Body of pancreas (tissue), 4 donors: ENCODE data around the gene PDK2. TPM values are rescaled to one million over a fixed set of nuclear protein-coding genes. Genes with fewer than 3 reads are reported as not detected.

ENCODE experiments used
- ATAC-seq: fragments of 150-250 bp; one replicate; pipeline ENCODE4 v1.9.1; 2016
- DNase-seq, 4 donors: peaks; one replicate each; pipeline ENCODE4 v3.0.0-alpha.2; 2019
- H3K27ac ChIP-seq, 4 donors: fragments of 200-600 bp; sonication (generic); 1 replicate in 3 of 4; 2 replicates in 1 of 4; pipeline versions ENCODE4 v1.5.1 to v1.6.1; 2016 to 2019; ENCODE audit warnings: mild to moderate bottlenecking in 1 of 4, mixed read lengths in 1 of 4, moderate library complexity in 1 of 4
- H3K27me3 ChIP-seq, 2 donors: fragments of 200-600 bp; sonication (generic); one replicate each; pipeline ENCODE4 v1.6.0; 2016; ENCODE audit warnings: mild to moderate bottlenecking in 1 of 2
- H3K36me3 ChIP-seq, 2 donors: fragments of 200-600 bp; sonication (generic); replicated peaks in 1 of 2; 2 replicates each; pipeline ENCODE4 v1.5.1; 2016; ENCODE audit warnings: low read depth in 2 of 2; ENCODE audit not compliant: insufficient read depth in 1 of 2
- H3K4me1 ChIP-seq: fragments of 200-600 bp; sonication (generic); one replicate; pipeline ENCODE4 v1.6.0; 2016
- H3K4me3 ChIP-seq, 2 donors: fragments of 200-600 bp; sonication (generic); 1 replicate in 1 of 2; 2 replicates in 1 of 2; pipeline ENCODE4 v1.5.1; 2016 to 2019
- H3K9me3 ChIP-seq, 3 donors: fragments of 200-600 bp; sonication (generic); 1 replicate in 2 of 3; 2 replicates in 1 of 3; pipeline ENCODE4 v1.5.1; 2016
- POLR2A ChIP-seq, 3 donors: fragments of 450-650 bp; IDR thresholded peaks; one replicate each; pipeline ENCODE4 v1.6.1; 2016; ENCODE audit warnings: antibody characterized with exemption in 3 of 3, mild to moderate bottlenecking in 2 of 3
- WGBS, 2 donors: methylation state at CpG; one replicate each; pipeline ENCODE4 v1.1.5; 2017; 5-methylcytosine and 5-hydroxymethylcytosine counted together
- intact Hi-C: fragments of 100-400 bp; cut with DNase I; formaldehyde crosslinking; loops from one replicate; pipeline ENCODE4 v1.15.1; 2023
- total RNA-seq, 2 donors: library from RNA; depleted of rRNA; stranded (reverse); fragments of >200 nt; gene quantifications; one replicate each; pipeline ENCODE4 v1.1.0, GENCODE V29; 2016
- TF ChIP-seq, protein P1 (sequence below), 7 experiments: fragments of 450-650 bp in 4 of 7; fragments of 200-600 bp in 3 of 7; sonication (generic) in 3 of 7; IDR thresholded peaks; one replicate each; pipeline ENCODE4 v1.5.1; 2016 to 2019; ENCODE audit warnings: antibody characterized with exemption in 7 of 7

PDK2 gene
- total RNA-seq, 2 donors from 2014 or later = 27.0 to 119 TPM

DNA sequence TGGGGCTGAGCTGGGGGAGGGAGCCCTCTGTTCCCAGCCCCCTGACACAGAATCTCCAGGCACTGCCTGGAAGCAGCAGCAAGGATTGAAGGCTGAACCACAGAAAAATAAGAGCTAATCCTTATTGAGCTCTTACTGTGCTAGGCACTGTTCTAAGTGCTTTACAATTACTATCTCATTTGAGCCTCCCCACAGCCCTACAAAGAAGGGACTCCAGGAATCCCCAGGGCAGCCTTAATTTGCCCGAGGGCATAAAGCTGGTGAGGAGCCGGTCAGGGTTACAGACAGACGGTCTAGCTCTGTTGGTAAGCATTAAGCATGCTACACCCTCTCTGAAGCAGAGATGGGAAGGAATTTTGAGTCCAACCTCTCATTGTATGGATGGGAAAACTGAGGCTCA, 27.8 kb downstream of the PDK2 start:
- no peaks in the 10 kb centered on the region for H3K36me3 ChIP-seq
- no peaks in the 10 kb centered on the region for H3K4me1 ChIP-seq
- intact Hi-C loops = no loop called here
- no peak overlapping the region for H3K4me3 ChIP-seq
- no peaks in the 10 kb centered on the region for H3K9me3 ChIP-seq
- H3K27ac ChIP-seq = no peak overlapping the region
- no peaks in the 10 kb centered on the region for H3K27me3 ChIP-seq
- 82 to 83% methylated on average over 3 of the region's 3 CpGs for WGBS, 2 donors
- ATAC-seq = no peak
- no peak for TF ChIP-seq POLR2A (IDR thresholded peaks at IDR 0.05)
- TF ChIP-seq, protein P1, sequence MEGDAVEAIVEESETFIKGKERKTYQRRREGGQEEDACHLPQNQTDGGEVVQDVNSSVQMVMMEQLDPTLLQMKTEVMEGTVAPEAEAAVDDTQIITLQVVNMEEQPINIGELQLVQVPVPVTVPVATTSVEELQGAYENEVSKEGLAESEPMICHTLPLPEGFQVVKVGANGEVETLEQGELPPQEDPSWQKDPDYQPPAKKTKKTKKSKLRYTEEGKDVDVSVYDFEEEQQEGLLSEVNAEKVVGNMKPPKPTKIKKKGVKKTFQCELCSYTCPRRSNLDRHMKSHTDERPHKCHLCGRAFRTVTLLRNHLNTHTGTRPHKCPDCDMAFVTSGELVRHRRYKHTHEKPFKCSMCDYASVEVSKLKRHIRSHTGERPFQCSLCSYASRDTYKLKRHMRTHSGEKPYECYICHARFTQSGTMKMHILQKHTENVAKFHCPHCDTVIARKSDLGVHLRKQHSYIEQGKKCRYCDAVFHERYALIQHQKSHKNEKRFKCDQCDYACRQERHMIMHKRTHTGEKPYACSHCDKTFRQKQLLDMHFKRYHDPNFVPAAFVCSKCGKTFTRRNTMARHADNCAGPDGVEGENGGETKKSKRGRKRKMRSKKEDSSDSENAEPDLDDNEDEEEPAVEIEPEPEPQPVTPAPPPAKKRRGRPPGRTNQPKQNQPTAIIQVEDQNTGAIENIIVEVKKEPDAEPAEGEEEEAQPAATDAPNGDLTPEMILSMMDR (IDR thresholded peaks at IDR 0.05) = no peak
- no peak for DNase-seq

DNA sequence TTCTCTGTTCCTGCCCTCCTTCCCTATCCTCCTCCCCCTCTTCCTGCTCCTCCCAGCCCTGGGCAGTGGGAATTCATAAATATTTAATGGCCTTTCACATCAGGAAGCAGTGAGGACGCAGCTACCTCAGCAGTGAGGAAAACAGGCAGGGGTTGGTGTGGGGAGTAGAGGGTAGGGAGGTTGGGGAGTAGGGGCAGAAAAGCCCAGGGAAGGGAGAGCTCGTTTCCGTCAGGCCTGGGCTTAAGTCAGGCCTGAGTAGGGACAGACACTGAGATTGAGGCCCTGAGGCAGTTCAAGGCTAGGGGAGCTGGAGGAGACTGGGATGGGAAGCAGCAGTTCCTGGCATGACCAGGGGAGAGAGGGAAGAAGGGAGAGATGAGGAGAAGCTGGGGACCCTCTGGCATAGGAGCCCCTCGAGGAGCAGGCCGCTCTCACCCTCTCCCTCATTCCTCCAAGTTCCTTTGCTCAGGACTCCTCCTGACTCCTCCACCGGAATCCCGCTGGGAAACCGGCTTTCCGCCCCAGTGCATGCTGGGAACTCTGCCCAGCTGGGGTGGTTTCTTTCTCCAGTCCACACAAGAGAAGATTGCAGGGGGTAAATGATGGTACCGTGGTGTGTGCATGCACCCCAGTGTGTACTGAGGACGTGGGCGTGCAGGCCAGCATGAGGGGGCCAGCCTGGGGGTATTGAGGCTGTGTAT, 28.6 kb downstream of the PDK2 start:
- no peak for ATAC-seq

DNA sequence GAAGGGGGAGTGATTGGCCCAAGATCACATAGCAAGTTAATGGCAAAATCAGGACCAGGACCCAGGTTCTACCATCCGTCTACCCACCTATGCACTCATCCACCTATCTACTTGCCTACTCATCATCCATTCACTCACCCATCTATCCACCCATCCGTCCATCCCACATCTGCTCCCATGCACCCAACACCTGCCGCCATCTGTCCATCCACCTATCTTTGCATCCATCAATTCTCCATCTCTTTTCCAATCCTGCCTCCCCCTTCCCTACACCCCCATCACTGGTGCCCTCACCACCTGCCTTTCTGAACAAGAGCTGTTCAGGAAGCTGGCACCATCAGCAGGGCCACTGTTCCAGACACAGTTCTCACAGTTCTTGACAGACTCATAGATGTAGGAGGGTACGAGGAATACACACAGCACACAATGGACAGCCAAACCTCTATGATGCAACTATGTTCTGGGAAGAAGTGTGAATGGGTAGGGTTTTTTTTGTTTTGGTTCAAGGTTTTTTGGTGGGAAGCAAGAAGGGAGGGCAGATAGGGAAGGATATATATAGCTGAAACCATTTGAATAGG, 30.4 kb downstream of the PDK2 start:
- Histone ChIP-seq H3K9me3 (no peaks in the 10 kb centered on the region), H3K27ac (no peak overlapping the region), H3K36me3 (no peaks in the 10 kb centered on the region), H3K4me3 (no peak overlapping the region), H3K4me1 (peaks cover 18% of the 10 kb centered on the region), H3K27me3 (peaks cover 0 to 3% of the 10 kb centered on the region in 2 donors)
- intact Hi-C loops = no loop called here
- 80 to 89% methylated on average over 4 of the region's 4 CpGs for WGBS, 2 donors
- DNase-seq (no peak), ATAC-seq (no peak)
- TF ChIP-seq POLR2A (IDR thresholded peaks at IDR 0.05) = no peak
- TF ChIP-seq, protein P1 (IDR thresholded peaks at IDR 0.05) = no peak

More for the DNA sequence above, 28.6 kb downstream of the PDK2 start:
- no peak overlapping the region for H3K4me3 ChIP-seq
- H3K27ac ChIP-seq = no peak overlapping the region
- DNase-seq = peak in 2 of 4 donors; percentile 40 to 45
- H3K9me3 ChIP-seq = no peaks in the 10 kb centered on the region
- intact Hi-C loops = no loop called here
- no peaks in the 10 kb centered on the region for H3K27me3 ChIP-seq
- no peaks in the 10 kb centered on the region for H3K36me3 ChIP-seq
- H3K4me1 ChIP-seq = peaks cover 4% of the 10 kb centered on the region
- TF ChIP-seq, protein P1 (IDR thresholded peaks at IDR 0.05) = no peak
- 44 to 49% methylated on average over 12 of the region's 12 CpGs for WGBS, 2 donors

DNA sequence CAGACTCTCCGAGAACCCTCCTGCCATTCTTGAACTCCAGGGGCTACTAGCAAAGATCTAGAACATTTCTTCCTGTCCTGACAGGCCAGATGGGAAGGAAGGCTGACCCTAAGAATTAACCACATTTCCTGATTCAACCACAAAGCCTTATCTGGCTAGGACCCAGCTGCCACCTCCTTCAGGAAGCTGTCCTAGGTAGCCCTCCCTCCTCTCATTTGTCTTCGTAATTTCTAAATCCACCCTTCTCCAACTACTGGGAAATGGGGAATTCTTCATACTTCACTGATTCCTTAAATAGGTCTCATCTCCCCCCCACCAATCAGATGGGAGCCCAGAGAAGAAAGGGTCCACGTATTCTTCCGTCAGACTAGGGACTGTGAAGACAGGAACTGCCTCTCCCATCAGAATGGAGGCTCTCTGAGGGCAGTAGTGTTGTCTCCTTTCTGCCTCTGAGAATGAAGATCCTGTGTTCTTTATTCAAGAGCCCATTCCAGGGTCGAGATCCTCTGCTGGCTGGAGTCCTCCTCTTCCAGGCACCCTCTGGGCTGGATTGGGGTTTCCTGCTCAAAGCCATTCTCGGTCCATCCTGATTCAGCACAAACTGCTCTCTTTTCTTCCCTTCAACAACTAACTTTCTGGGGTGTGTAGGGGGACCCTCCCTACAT, 32.7 kb downstream of the PDK2 start:
- DNase-seq = no peak
- no peak overlapping the region for H3K27ac ChIP-seq
- peaks cover 0 to 3% of the 10 kb centered on the region in 2 donors for H3K27me3 ChIP-seq
- H3K4me1 ChIP-seq = peaks cover 24% of the 10 kb centered on the region
- intact Hi-C loops = no loop called here
- TF ChIP-seq, protein P1 (IDR thresholded peaks at IDR 0.05) = no peak
- no peak for TF ChIP-seq POLR2A (IDR thresholded peaks at IDR 0.05)
- no peak overlapping the region for H3K4me3 ChIP-seq
- no peaks in the 10 kb centered on the region for H3K9me3 ChIP-seq
- H3K36me3 ChIP-seq = no peaks in the 10 kb centered on the region
- 67 to 70% methylated on average over 6 of the region's 6 CpGs for WGBS, 2 donors
- no peak for ATAC-seq
